ENCODE measurements around the gene METTL16.

GRCh38 chr17:2380950-2381649 lies 130.6 kb downstream of the METTL16 start:
- TF ChIP-seq CTCF (conservative IDR thresholded peaks at IDR 0.05; ENCODE audit: low read length) (no peak), EZH2phosphoT487 (IDR thresholded peaks at IDR 0.05; ENCODE audit: borderline replicate concordance) (no peak)
